Hepatocyte (in vitro differentiated cells): ENCODE measurements around the gene DUSP8. TPM values are rescaled to one million over a fixed set of nuclear protein-coding genes. Genes with fewer than 3 reads are reported as not detected.

Experiments used
- DNase-seq: peaks from one replicate; pipeline ENCODE4 v3.0.0-alpha.2; 2016; ENCODE audit warnings: low spot score
- H2AFZ ChIP-seq: fragments of 200-600 bp; sonication (generic); 2 replicates; pipeline ENCODE4 v1.6.0; 2016; ENCODE audit warnings: antibody characterized with exemption, mild to moderate bottlenecking
- H3K27ac ChIP-seq: fragments of 200-600 bp; sonication (generic); 2 replicates; pipeline ENCODE4 v1.5.1; 2016; ENCODE audit warnings: mild to moderate bottlenecking
- H3K27me3 ChIP-seq: fragments of 200-600 bp; sonication (generic); 2 replicates; pipeline ENCODE4 v1.6.1; 2016
- H3K36me3 ChIP-seq: fragments of 200-600 bp; sonication (generic); replicated peaks from 2 replicates; pipeline ENCODE4 v1.5.1; 2016; ENCODE audit warnings: low read depth; ENCODE audit not compliant: insufficient read depth
- H3K4me1 ChIP-seq: fragments of 200-600 bp; sonication (generic); 2 replicates; pipeline ENCODE4 v1.5.1; 2016; ENCODE audit warnings: mild to moderate bottlenecking, moderate library complexity; ENCODE audit not compliant: insufficient read depth
- H3K4me2 ChIP-seq: fragments of 200-600 bp; sonication (generic); 2 replicates; pipeline ENCODE4 v1.6.0; 2016
- H3K4me3 ChIP-seq: fragments of 200-600 bp; sonication (generic); 2 replicates; pipeline ENCODE4 v1.5.1; 2016; ENCODE audit warnings: mild to moderate bottlenecking
- H3K79me2 ChIP-seq: fragments of 200-600 bp; sonication (generic); 2 replicates; pipeline ENCODE4 v1.6.0; 2017; ENCODE audit warnings: mild to moderate bottlenecking
- H3K9me2 ChIP-seq: fragments of 200-600 bp; sonication (generic); replicated peaks from 2 replicates; pipeline ENCODE4 v1.6.0; 2017; ENCODE audit warnings: mild to moderate bottlenecking; ENCODE audit not compliant: insufficient read depth
- H3K9me3 ChIP-seq: fragments of 200-600 bp; sonication (generic); 2 replicates; pipeline ENCODE4 v1.5.1; 2016; ENCODE audit warnings: low read depth, mild to moderate bottlenecking
- H4K20me1 ChIP-seq: fragments of 200-600 bp; sonication (generic); 2 replicates; pipeline ENCODE4 v1.6.0; 2016; ENCODE audit warnings: mild to moderate bottlenecking; ENCODE audit not compliant: insufficient read depth, poor library complexity, severe bottlenecking
- EZH2 ChIP-seq: fragments of 200-600 bp; sonication (generic); IDR thresholded peaks from 2 replicates; pipeline ENCODE4 v1.6.1; 2016; ENCODE audit warnings: antibody characterized with exemption, mild to moderate bottlenecking, borderline replicate concordance
- EZH2phosphoT487 ChIP-seq: fragments of 200-600 bp; sonication (generic); IDR thresholded peaks from one replicate; pipeline ENCODE4 v1.6.1; 2018; ENCODE audit warnings: antibody characterized with exemption, mild to moderate bottlenecking, low read depth, moderate library complexity; ENCODE audit not compliant: unreplicated experiment, severe bottlenecking
- WGBS: methylation state at CpG from one replicate; pipeline ENCODE4 v1.1.6; 2016; ENCODE audit warnings: low lambda C conversion rate; ENCODE audit errors: missing lambda C conversion rate; 5-methylcytosine and 5-hydroxymethylcytosine counted together
- polyA plus RNA-seq: library from polyadenylated mRNA; unstranded; fragments of >200 nt; fragmentation: Nextera tagmentation; extraction: Ambion mirVana; gene quantifications from 2 replicates; pipeline ENCODE4 v1.2.1, GENCODE V29; 2016
- total RNA-seq: library from RNA; depleted of rRNA; stranded (reverse); fragments of >200 nt; gene quantifications from 2 replicates; pipeline ENCODE4 v1.2.3, GENCODE V29; 2014
- TF ChIP-seq, protein P1 (sequence below): fragments of 200-600 bp; sonication (generic); IDR thresholded peaks from 2 replicates; pipeline ENCODE4 v1.5.1; 2016; ENCODE audit warnings: antibody characterized with exemption, mild to moderate bottlenecking; ENCODE audit not compliant: poor library complexity

Gene DUSP8
- total and polyA plus RNA-seq, 2 experiments from 2014 or later, result 8.0 to 17.7 TPM

DNA sequence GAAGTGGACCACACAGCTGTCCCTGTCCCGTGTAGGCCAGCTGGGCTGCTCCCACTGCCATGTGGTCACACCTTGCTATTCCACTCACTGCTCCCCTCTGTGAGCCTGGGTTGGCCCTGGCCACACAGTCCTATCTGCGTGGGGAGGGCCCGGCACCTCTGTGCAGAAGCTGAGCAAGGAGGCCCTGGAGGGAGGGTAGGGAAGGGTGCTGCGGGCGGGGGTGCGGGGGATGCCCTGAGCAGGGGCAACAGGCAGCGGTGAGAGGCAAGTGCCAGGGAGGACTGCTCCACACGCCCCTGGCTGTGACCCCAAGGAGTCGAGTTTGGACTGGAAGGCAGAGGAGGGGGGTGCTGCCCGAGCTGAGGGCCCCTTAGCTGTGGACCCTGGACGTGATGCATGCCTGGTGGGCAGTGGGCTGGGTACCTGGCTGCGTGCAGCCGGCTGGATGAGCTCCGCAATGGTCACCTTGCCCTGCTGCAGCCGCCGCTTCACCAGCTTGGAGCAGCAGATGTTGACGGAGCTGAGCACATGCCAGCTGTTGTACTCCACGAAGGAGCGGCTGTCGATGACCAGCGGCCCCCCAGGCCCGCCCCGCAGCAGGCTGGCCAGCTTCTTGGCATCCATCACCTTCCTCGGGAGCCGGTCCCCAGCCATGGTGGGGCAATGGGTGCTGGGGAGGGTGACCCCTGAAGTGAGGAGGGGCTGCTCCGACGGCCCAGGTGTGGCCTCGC, 6.7 kb downstream of the DUSP8 start:
- H2AFZ ChIP-seq, result no peak overlapping the region
- WGBS, result 95% methylated on average over 22 of the region's 28 CpGs
- H3K79me2 ChIP-seq, result peaks cover 9% of the 10 kb centered on the region
- H3K27ac ChIP-seq, result no peak overlapping the region
- H3K4me1 ChIP-seq, result peaks cover 9% of the 10 kb centered on the region
- TF ChIP-seq, protein P1, sequence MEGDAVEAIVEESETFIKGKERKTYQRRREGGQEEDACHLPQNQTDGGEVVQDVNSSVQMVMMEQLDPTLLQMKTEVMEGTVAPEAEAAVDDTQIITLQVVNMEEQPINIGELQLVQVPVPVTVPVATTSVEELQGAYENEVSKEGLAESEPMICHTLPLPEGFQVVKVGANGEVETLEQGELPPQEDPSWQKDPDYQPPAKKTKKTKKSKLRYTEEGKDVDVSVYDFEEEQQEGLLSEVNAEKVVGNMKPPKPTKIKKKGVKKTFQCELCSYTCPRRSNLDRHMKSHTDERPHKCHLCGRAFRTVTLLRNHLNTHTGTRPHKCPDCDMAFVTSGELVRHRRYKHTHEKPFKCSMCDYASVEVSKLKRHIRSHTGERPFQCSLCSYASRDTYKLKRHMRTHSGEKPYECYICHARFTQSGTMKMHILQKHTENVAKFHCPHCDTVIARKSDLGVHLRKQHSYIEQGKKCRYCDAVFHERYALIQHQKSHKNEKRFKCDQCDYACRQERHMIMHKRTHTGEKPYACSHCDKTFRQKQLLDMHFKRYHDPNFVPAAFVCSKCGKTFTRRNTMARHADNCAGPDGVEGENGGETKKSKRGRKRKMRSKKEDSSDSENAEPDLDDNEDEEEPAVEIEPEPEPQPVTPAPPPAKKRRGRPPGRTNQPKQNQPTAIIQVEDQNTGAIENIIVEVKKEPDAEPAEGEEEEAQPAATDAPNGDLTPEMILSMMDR, result no peak
- TF ChIP-seq EZH2, result no peak
- no peak for TF ChIP-seq EZH2phosphoT487
- no peaks in the 10 kb centered on the region for H3K27me3 ChIP-seq
- no peak for DNase-seq
- H3K4me2 ChIP-seq, result no peak overlapping the region
- no peaks in the 10 kb centered on the region for H3K36me3 ChIP-seq
- H3K9me2 ChIP-seq, result no peaks in the 10 kb centered on the region
- H3K9me3 ChIP-seq, result no peaks in the 10 kb centered on the region
- no peak overlapping the region for H3K4me3 ChIP-seq
- peaks cover 42% of the 10 kb centered on the region for H4K20me1 ChIP-seq

DNA sequence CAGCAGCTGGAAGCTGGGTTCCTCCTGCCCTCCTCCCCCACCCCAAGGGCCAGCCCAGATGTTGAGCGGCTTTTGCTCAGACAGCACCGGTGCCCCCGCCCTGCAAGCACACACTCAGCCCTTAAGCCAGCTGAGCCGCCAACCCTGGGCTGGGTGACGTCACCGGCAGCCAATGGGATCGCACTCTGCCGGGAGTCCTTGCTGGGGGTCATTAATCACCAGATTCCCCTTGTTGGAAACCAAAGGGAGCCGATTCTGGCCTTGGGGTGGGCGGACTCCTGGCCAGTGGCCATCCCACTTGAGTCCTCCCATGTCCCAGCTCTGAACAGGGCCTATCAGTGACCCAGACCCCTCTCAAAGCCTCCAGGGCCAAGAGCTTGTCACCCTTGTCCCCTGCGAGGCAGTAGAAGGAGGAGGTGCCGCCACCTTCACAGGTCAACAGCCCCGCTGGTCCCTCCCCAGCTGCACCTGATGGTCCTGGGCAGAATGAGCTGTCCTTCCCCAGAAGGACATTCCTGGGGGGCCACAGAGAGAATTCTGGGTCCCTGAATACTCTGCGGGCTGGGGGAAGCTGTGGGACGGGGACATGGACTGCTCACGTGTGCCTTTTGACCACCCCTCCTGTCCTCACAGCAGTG, 7.4 kb downstream of the DUSP8 start:
- Histone ChIP-seq H3K4me1 (peaks cover 8% of the 10 kb centered on the region), H3K27ac (no peak overlapping the region), H3K79me2 (peaks cover 5% of the 10 kb centered on the region), H3K9me3 (no peaks in the 10 kb centered on the region), H3K36me3 (no peaks in the 10 kb centered on the region), H3K4me3 (no peak overlapping the region), H4K20me1 (peaks cover 35% of the 10 kb centered on the region), H3K27me3 (no peaks in the 10 kb centered on the region), H2AFZ (no peak overlapping the region), H3K4me2 (no peak overlapping the region), H3K9me2 (no peaks in the 10 kb centered on the region)
- peak; percentile 80 for DNase-seq
- WGBS, result 38% methylated on average over 15 of the region's 16 CpGs
- TF ChIP-seq EZH2 (no peak), EZH2phosphoT487 (no peak)
- TF ChIP-seq, protein P1, result no peak

DNA sequence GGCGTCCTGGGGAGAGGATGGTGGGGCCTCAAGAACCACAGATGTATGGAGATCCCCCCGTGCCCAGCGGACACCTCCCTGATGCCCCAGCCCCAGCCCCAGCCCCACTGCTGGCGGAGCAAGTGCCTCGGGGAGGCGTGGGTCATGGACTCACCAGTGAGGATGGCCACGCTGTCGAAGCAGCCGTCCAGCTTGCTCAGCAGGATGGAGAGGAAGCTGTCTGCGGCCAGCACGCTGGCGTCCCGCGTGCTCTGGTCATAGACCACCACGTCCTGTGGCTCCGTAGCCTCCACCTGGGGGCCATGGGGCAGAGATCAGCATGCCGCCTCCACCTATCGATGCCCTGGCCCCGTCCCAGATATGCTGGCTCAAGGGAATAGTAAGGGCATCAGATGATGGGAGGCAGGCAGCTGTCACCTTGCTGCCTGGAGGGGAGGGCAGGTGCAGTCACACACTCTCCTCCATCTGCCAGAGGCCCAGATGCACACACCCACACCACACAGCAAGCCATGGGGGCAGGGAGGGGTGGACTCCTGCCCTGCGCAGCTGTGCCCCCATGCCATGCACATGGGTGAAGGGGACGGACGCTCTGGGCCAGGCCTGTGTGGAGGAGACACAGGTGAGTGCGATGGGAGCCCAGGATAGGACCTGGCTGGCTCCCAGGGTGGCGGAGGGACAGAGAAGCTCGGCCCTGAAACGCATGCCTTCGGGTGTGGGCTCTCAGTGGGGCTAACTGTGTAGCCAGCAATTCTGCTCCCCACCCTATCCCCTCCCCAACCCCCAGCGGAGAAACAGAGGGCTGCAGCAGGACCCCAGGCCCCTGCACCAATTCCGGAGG, 8.2 kb downstream of the DUSP8 start:
- Histone ChIP-seq H3K4me2 (no peak overlapping the region), H2AFZ (no peak overlapping the region), H3K27ac (no peak overlapping the region), H3K4me3 (no peak overlapping the region), H4K20me1 (peaks cover 28% of the 10 kb centered on the region), H3K27me3 (no peaks in the 10 kb centered on the region), H3K79me2 (no peaks in the 10 kb centered on the region), H3K9me2 (no peaks in the 10 kb centered on the region), H3K9me3 (no peaks in the 10 kb centered on the region), H3K36me3 (no peaks in the 10 kb centered on the region), H3K4me1 (peaks cover 12% of the 10 kb centered on the region)
- TF ChIP-seq EZH2 (no peak), EZH2phosphoT487 (no peak)
- TF ChIP-seq, protein P1, result no peak
- 86% methylated on average over 29 of the region's 29 CpGs for WGBS
- DNase-seq, result no peak
